OCI-LY7 (cell line): Measurements from ENCODE around the gene CMIP. TPM values are rescaled to one million over a fixed set of nuclear protein-coding genes. Genes with fewer than 3 reads are reported as not detected.

Experiments used
- BruUV-seq: library from RNA; stranded (reverse); fragments of 400-500 nt; replicated peaks from 2 replicates; lab custom pipeline; 2021; lab: Mats Ljungman, UMichigan
- CTCF ChIA-PET: fragments of 300-600 bp; sonication (Branson Sonifier 250); formaldehyde crosslinking; loops from one replicate; lab custom pipeline; 2022; ENCODE audit warnings: antibody characterized with exemption; ENCODE audit not compliant: unreplicated experiment; lab: Charles Lee
- POLR2A ChIA-PET: fragments of 300-600 bp; sonication (Branson Sonifier 250); formaldehyde crosslinking; loops from one replicate; lab custom pipeline; 2022; ENCODE audit warnings: antibody characterized with exemption; lab: Charles Lee
- DNase-seq: peaks from one replicate; pipeline ENCODE4 v3.0.0-alpha.2; 2015; ENCODE audit warnings: low spot score
- H2AFZ ChIP-seq: fragments of 200-600 bp; sonication (generic), shearing (Covaris generic); 2 replicates; pipeline ENCODE4 v1.6.1; 2014; ENCODE audit warnings: mild to moderate bottlenecking, antibody characterized with exemption, low read length, moderate library complexity
- H3K27ac ChIP-seq: fragments of 200-600 bp; sonication (generic); 2 replicates; pipeline ENCODE4 v1.5.1; 2014; ENCODE audit warnings: mixed run types, low read depth, mild to moderate bottlenecking, moderate library complexity, low read length, inconsistent platforms; ENCODE audit not compliant: poor library complexity, severe bottlenecking
- H3K36me3 ChIP-seq: fragments of 200-600 bp; sonication (generic); 2 replicates; pipeline ENCODE4 v1.6.1; 2014; ENCODE audit warnings: mild to moderate bottlenecking, antibody characterized with exemption, low read length, moderate library complexity, mixed read lengths; ENCODE audit not compliant: insufficient read depth
- H3K4me1 ChIP-seq: fragments of 200-600 bp; sonication (generic); 2 replicates; pipeline ENCODE4 v1.5.1; 2014; ENCODE audit warnings: mild to moderate bottlenecking, low read length; ENCODE audit not compliant: insufficient read depth, poor library complexity, severe bottlenecking
- H3K4me2 ChIP-seq: fragments of 200-600 bp; sonication (generic); 2 replicates; pipeline ENCODE4 v1.6.1; 2014; ENCODE audit warnings: mild to moderate bottlenecking, low read length
- H3K4me3 ChIP-seq: fragments of 200-600 bp; sonication (generic); 2 replicates; pipeline ENCODE4 v1.5.1; 2014; ENCODE audit warnings: mild to moderate bottlenecking, low read depth, low read length; ENCODE audit not compliant: poor library complexity, severe bottlenecking
- H3K79me2 ChIP-seq: fragments of 200-600 bp; sonication (generic); 2 replicates; pipeline ENCODE4 v1.6.1; 2016; ENCODE audit warnings: low read depth, mild to moderate bottlenecking, low read length, moderate library complexity, mixed read lengths; ENCODE audit not compliant: insufficient read depth
- H3K9me2 ChIP-seq: fragments of 200-600 bp; sonication (generic); 2 replicates; pipeline ENCODE4 v1.6.1; 2016; ENCODE audit warnings: mild to moderate bottlenecking, low read length, mixed read lengths; ENCODE audit not compliant: insufficient read depth
- H3K9me3 ChIP-seq: fragments of 200-600 bp; sonication (generic); 2 replicates; pipeline ENCODE4 v1.6.1; 2014; ENCODE audit warnings: mild to moderate bottlenecking, mixed run types, low read length, mixed read lengths
- H4K20me1 ChIP-seq: fragments of 200-600 bp; sonication (generic); 2 replicates; pipeline ENCODE4 v1.6.1; 2014; ENCODE audit warnings: mild to moderate bottlenecking, antibody characterized with exemption, low read length, moderate library complexity, mixed read lengths; ENCODE audit not compliant: insufficient read depth
- CTCF ChIP-seq: fragments of 200-600 bp; sonication (generic); conservative IDR thresholded peaks from 2 replicates; pipeline ENCODE4 v1.5.1; 2014; ENCODE audit warnings: mild to moderate bottlenecking, antibody characterized with exemption, low read length, moderate library complexity, mixed read lengths
- EZH2phosphoT487 ChIP-seq: fragments of 200-600 bp; sonication (generic); IDR thresholded peaks from 2 replicates; pipeline ENCODE4 v1.6.1; 2018; ENCODE audit warnings: low read depth, borderline replicate concordance, mild to moderate bottlenecking, mixed run types, antibody characterized with exemption, low read length, moderate library complexity, mixed read lengths
- intact Hi-C: fragments of 100-400 bp; cut with micrococcal nuclease; formaldehyde crosslinking; loops from one replicate; pipeline ENCODE4 v1.10.0; 2022; ENCODE audit not compliant: unreplicated experiment
- total RNA-seq, 2 experiments: library from RNA; depleted of rRNA in 1 of 2; stranded (reverse); fragments of >200 nt in 1 of 2; shearing (Covaris generic) in 1 of 2; gene quantifications; 2 replicates each; pipeline ENCODE4 v1.2.3, GENCODE V29; 2014 to 2022

Gene CMIP
- total RNA-seq, 2 experiments from 2014 or later = 15.4 to 70.3 TPM

GRCh38 chr16:81676066-81676882 lies 231.7 kb downstream of the CMIP start:
- H3K9me2 ChIP-seq = no peaks in the 10 kb centered on the region
- H3K4me1 ChIP-seq = no peaks in the 10 kb centered on the region
- H3K4me2 ChIP-seq = no peak overlapping the region
- no peak overlapping the region for H3K27ac ChIP-seq
- H3K79me2 ChIP-seq = no peaks in the 10 kb centered on the region
- H3K4me3 ChIP-seq = no peak overlapping the region
- CTCF ChIA-PET = no interaction called here
- no peak for TF ChIP-seq EZH2phosphoT487
- TF ChIP-seq CTCF = no peak
- POLR2A ChIA-PET = interaction anchor here (0.6 kb wide), 1 partner anchor 201 kb away, joined by 3 read pairs; no protein-coding TSS in a partner anchor
- no peak for DNase-seq
- no TSS peak for BruUV-seq
- H3K36me3 ChIP-seq = peaks cover 23% of the 10 kb centered on the region
- H2AFZ ChIP-seq = no peak overlapping the region
- intact Hi-C loops = no loop called here
- no peaks in the 10 kb centered on the region for H4K20me1 ChIP-seq
- no peaks in the 10 kb centered on the region for H3K9me3 ChIP-seq

- Histone ChIP-seq H3K36me3 (peaks cover 25% of the 10 kb centered on the region), H3K79me2 (no peaks in the 10 kb centered on the region), H2AFZ (no peak overlapping the region), H3K9me3 (no peaks in the 10 kb centered on the region), H4K20me1 (no peaks in the 10 kb centered on the region), H3K4me3 (no peak overlapping the region), H3K9me2 (no peaks in the 10 kb centered on the region), H3K4me2 (no peak overlapping the region), H3K27ac (no peak overlapping the region), H3K4me1 (no peaks in the 10 kb centered on the region)
- POLR2A ChIA-PET = interaction anchor here (0.6 kb wide), 1 partner anchor 201 kb away, joined by 3 read pairs; no protein-coding TSS in a partner anchor
- CTCF ChIA-PET = no interaction called here
- intact Hi-C loops = no loop called here
- DNase-seq = no peak
- no TSS peak for BruUV-seq
- no peak for TF ChIP-seq EZH2phosphoT487
These were observed 232.5 kb downstream of the CMIP start for GRCh38 chr16:81676883-81677737.

- intact Hi-C loops = no loop called here
- Histone ChIP-seq H3K9me2 (no peaks in the 10 kb centered on the region), H3K36me3 (peaks cover 21% of the 10 kb centered on the region), H3K9me3 (no peaks in the 10 kb centered on the region), H3K27ac (no peak overlapping the region), H2AFZ (no peak overlapping the region), H3K4me3 (no peak overlapping the region), H3K79me2 (no peaks in the 10 kb centered on the region), H3K4me2 (no peak overlapping the region), H4K20me1 (no peaks in the 10 kb centered on the region), H3K4me1 (no peaks in the 10 kb centered on the region)
- BruUV-seq = no TSS peak
- ChIA-PET POLR2A (no interaction called here), CTCF (no interaction called here)
- no peak for DNase-seq
- no peak for TF ChIP-seq EZH2phosphoT487
- no peak for TF ChIP-seq CTCF
These were observed 233.9 kb downstream of the CMIP start for GRCh38 chr16:81678326-81679095.
